GM19468 (cell line): Measurements from ENCODE around the gene TMED6.
"Not testable (repeated sequence)": the region's sequence is repeated elsewhere in the genome, so short reads cannot be mapped to it uniquely, and the experiment has no call there.

ENCODE experiments used
- ATAC-seq: cut with Tn5 transposase; IDR thresholded peaks from one replicate; pipeline ENCODE4 v1.9.1; 2021; ENCODE audit warnings: mild to moderate bottlenecking, moderate library complexity, moderate number of reproducible peaks; ENCODE audit not compliant: unreplicated experiment; ENCODE audit errors: extremely low read depth

TMED6 gene

GRCh38 chr16:69364088-69364487 is 12.5 kb upstream of the TMED6 start:
- no peak for ATAC-seq

DNA sequence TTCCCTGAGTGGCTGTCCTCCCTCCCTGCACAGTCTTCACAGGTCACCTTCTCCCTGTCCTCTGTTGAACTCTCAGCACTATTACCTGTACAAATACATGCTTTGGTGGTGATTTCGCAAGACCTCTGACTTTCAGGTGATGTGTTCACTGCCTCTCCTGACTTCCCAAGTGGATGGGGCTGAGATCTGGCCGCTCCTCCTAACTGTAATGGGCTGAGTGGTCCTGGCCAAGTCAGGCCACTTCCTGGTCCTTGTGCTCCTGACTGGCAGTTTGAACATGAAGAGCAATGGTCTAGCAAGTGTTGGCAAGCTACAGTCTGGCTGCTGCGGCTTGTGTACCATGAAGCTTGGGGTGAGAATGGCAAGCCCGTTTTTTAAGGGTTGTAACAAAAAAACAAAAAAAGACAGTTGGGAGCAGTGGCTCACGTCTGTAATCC is 11.7 kb upstream of the TMED6 start:
- no peak for ATAC-seq

DNA sequence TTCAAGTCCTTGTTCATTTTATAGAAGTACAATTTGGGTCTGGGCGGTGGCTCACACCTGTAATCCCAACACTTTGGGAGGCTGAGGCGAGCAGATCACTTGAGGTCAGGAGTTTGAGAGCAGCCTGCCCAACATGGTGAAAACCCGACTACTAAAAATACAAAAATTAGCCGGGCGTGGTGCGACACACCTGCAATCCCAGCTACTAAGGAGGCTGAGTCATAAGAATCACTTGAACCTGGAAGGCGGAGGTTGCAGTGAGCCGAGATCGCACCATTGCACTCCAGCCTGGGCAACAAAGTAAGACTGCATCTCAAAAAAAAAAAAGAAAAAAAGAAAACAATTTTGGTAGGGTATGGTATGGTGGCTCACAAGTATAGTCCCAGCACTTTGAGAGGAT is 8.5 kb upstream of the TMED6 start:
- ATAC-seq: not testable (repeated sequence)

- ATAC-seq: no peak
Observed at GRCh38 chr16:69350536-69351133, 951 bp downstream of the TMED6 start.

GRCh38 chr16:69349536-69349935 is 2.0 kb downstream of the TMED6 start:
- ATAC-seq: no peak

DNA sequence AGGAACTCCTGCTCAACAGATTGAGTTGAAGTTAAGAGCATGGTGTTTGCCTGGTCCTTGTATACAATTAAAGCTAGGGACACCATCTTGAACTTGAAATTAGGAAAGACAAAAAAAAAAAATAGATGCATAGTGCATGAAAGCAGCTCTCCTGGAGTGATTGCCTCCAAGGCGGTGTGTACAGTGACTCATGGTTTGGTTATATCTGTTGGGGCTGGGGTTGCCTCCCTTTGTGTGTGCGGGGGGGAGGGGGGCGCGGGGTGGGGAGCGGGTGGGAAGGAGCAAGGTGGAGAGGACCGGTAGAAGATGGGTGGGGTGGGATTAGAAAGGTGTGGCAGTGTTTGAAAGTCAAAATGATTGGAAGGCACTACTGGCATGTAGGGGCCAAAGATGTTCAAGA is 3.4 kb downstream of the TMED6 start:
- ATAC-seq: no peak

DNA sequence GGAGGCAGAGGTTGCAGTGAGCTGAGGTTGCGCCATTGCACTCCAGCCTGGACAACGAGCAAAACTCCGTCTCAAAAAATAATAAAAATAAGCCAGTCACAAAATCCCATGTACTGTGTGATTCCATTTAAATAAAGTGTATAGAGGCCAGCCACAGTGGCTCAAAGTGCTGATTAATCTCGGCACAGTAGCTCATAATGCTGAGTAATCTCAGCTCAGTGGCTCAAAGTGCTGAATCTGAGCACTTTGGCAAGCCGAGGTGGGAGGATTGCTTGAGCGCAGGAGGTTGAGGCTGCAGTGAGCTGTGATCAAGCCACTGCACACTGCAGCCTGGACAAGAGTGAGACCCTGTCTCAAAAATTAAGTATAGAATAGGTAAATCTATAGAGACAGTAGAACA is 4.9 kb downstream of the TMED6 start:
- ATAC-seq: no peak

- ATAC-seq: no peak
Observed at GRCh38 chr16:69345923-69346322, 5.7 kb downstream of the TMED6 start.

- ATAC-seq: no peak
Observed at GRCh38 chr16:69344171-69344570, 7.4 kb downstream of the TMED6 start.

GRCh38 chr16:69340095-69340644 is 11.4 kb downstream of the TMED6 start:
- ATAC-seq: no peak

- ATAC-seq: peak; percentile 85
Observed at GRCh38 chr16:69339289-69340094, 12.1 kb downstream of the TMED6 start, which contains the start of the genes COG8 and NIP7. COG8 (minus strand) TSS chr16:69339564; CDS start chr16:69339552, 12 bp downstream. NIP7 (plus strand) TSS chr16:69339772; CDS start chr16:69339830, 58 bp downstream.

DNA sequence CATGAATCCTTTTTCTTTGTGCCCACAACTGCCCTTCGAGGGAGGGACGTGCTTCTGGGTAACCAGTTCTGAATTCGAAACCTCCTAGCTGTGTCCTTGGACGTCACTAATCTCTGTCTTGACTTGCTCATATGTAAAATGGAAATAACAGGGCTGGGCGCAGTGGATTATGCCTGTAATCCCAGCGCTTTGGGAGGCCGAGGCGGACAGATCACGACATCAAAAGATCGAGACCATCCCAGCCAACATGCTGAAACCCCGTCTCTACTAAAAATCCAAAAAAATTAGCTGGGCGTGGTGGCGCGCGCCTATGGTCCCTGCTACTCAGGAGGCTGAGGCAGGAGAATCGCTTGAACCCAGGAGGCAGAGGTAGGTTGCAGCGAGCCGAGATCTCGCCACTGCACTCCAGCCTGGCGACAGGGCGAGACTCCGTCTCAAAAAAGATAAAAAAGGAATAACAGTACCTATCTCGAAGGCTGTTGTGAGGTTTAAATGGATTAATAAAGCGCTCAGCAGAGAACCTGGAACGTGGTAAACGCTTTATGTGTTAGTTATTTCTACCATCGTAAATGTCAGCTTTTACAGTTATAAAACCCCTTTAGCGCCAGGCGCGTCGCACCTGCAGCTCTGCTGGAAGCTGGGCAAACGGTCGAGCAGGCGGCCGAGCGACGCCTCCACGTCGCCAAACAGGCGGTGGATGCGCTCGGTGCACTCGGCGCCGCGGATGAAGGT is 12.9 kb downstream of the TMED6 start:
- no peak for ATAC-seq

- ATAC-seq: no peak
Observed at GRCh38 chr16:69334696-69335095, 16.9 kb downstream of the TMED6 start.

- peak; percentile 88 for ATAC-seq
Observed at GRCh38 chr16:69330286-69331109, 21.1 kb downstream of the TMED6 start, which contains the start of gene PDF. PDF (minus strand) TSS chr16:69330588; CDS start chr16:69330570, 18 bp downstream.

DNA sequence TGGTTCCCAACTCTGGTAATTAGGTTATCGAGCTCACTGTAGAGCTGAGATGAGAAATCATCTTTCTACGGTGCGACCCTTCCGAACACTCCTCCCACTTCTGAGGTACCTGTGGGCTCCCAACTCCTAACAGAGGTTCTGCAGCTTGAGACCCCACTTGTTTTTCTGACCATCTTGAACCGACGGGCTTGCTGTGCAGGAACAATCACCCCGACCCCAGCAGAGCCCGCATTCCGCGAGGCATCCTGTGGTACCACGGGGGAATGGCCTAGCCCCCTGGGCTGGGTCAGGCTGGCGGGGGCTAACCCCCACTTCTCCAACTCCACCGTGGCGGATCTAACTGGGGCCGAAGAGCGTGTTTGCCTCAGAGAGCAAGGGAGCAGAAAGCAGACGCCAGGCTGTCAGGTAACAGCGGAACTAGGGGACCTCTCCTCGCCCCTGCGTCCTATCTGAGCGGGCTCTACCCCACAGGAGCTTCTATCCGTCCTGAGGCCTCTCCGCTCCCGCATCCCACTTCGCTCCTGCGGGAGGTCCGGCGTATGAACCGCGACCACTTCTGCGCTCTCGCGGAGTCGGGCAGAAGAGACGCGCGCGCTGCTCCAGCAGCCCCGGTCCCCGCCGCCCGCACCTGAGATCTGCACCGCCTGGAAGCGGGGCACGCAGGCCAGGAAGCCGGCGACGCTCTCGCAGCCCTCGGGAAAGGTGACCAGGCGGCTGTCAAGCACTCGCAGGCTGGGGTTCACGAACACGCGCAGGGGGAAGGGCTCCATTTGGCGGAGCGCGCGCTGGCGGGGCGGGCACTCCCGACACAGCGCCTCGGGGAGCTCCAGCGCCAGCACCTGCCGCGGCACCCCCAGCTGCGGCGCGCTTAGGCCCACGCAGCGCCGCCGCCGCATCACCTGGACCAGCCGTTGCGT is 22.0 kb downstream of the TMED6 start:
- no peak for ATAC-seq

DNA sequence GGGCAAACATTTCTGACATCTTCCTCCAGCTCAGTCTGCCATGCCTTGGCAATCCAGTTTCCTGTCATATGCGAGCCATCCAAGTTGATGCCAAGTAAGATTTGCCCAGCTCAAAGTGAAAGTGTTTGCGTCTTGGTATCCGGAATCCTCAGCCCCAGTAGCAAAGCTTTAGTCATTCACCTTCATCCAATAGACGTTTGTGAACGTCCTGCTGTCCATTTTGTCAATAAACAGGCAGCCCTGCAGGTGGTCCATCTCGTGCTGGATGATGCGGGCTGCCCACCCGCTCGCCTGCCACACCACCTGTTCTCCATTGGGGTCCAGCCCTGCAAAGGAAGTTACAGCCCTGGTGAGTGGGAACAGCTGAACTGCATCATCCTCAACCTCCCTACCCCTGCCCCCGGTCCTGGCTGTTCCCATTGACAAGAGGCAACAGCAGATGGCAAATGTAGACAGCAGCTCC is 22.7 kb downstream of the TMED6 start:
- ATAC-seq: no peak

DNA sequence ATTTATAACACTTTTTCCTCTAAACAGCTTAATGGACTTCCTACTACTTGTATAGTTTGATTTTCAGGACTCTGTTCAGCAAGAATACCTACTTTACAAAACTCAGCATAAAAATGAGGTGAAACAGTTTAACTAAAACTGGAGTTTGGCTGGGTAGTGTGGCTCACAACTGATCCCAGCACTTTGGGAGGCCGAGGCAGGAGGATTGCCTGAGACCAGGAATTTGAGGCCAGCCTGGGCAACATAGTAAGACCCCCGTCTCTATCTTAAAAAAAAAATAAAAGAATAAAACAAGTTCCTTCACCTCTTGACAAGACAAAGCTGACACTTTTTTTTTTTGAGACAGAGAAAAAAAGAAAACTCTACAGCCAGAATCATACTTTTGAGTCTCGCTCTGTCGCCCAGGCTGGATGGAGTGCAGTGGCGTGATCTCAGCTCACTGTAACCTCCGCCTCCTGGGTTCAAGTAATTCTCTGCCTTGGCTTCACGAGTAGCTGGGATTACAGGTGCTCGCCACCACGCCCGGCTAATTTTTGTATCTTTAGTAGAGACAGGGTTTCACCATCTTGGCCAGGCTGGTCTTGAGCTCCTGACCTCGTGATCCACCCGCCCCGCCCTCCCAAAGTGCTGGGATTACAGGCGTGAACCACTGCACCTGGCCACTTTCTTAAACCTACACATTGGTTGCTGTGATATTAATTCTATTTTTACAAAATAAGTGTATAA is 23.8 kb downstream of the TMED6 start:
- ATAC-seq: no peak
